NCI-H460 (cell line): ENCODE results near the gene TCHH. TPM values are rescaled to one million over a fixed set of nuclear protein-coding genes. Genes with fewer than 3 reads are reported as not detected.
"Not testable (repeated sequence)": the region's sequence is repeated elsewhere in the genome, so short reads cannot be mapped to it uniquely, and the experiment has no call there.

ENCODE experiments used
- DNase-seq: peaks from one replicate; pipeline ENCODE4 v3.0.0-alpha.2; 2016; ENCODE audit warnings: low read depth; ENCODE audit errors: extremely low read depth
- polyA plus RNA-seq: library from polyadenylated mRNA; depleted of rRNA; stranded (reverse); fragments of >200 nt; gene quantifications from 2 replicates; pipeline ENCODE4 v1.2.3, GENCODE V29; 2014; cell fraction: nucleus; rRNA removed
- total RNA-seq: library from RNA; depleted of rRNA; stranded (reverse); fragments of >200 nt; shearing (Covaris generic); gene quantifications from 2 replicates; pipeline ENCODE4 v1.2.3, GENCODE V29; 2014; rRNA removed

TCHH gene
- total RNA-seq, result 0.02 and 0.03 TPM in 2 replicates
- polyA plus RNA-seq, result 0.02 and 0.10 TPM in 2 replicates

GRCh38 chr1:152115344-152115743 is at the start of gene TCHH:
Gene TCHH, minus strand, starts transcription at chr1:152115444. Its CDS starts 1,364 bp downstream, at chr1:152114080.
- no peak for DNase-seq

- DNase-seq, result no peak
Measured at GRCh38 chr1:152164517-152165136, 49.4 kb upstream of the TCHH start.

- DNase-seq, result peak; percentile 91
Measured at GRCh38 chr1:152162792-152163463, 47.7 kb upstream of the TCHH start.

GRCh38 chr1:152160576-152160975 is 45.3 kb upstream of the TCHH start:
- DNase-seq, result no peak

- no peak for DNase-seq
Measured at GRCh38 chr1:152159144-152159543, 43.9 kb upstream of the TCHH start, which contains the start of gene RPTN. Gene RPTN, minus strand, starts transcription at chr1:152159228. Its CDS starts 1,339 bp downstream, at chr1:152157889.

GRCh38 chr1:152153996-152154395 is 38.8 kb upstream of the TCHH start:
- no peak for DNase-seq

- DNase-seq, result no peak
Measured at GRCh38 chr1:152151646-152152045, 36.4 kb upstream of the TCHH start.

- DNase-seq, result no peak
Measured at GRCh38 chr1:152148981-152149380, 33.7 kb upstream of the TCHH start.

- no peak for DNase-seq
Measured at GRCh38 chr1:152148051-152148450, 32.8 kb upstream of the TCHH start.

GRCh38 chr1:152145769-152146168 is 30.5 kb upstream of the TCHH start:
- no peak for DNase-seq

- not testable (repeated sequence) for DNase-seq
Measured at GRCh38 chr1:152144674-152145183, 29.5 kb upstream of the TCHH start.

- no peak for DNase-seq
Measured at GRCh38 chr1:152143150-152143887, 28.1 kb upstream of the TCHH start.

- DNase-seq, result peak; percentile 85
Measured at GRCh38 chr1:152141971-152142584, 26.8 kb upstream of the TCHH start.

- no peak for DNase-seq
Measured at GRCh38 chr1:152137215-152137614, 22.0 kb upstream of the TCHH start.

- no peak for DNase-seq
Measured at GRCh38 chr1:152130186-152130585, 14.9 kb upstream of the TCHH start.

- DNase-seq, result no peak
Measured at GRCh38 chr1:152127673-152128072, 12.4 kb upstream of the TCHH start.

GRCh38 chr1:152125834-152126443 is 10.7 kb upstream of the TCHH start:
- DNase-seq, result no peak

- DNase-seq, result no peak
Measured at GRCh38 chr1:152118915-152119314, 3.7 kb upstream of the TCHH start.

- DNase-seq, result no peak
Measured at GRCh38 chr1:152112885-152113432, 2.3 kb downstream of the TCHH start.
